HG03575 (cell line): Measurements from ENCODE around the gene JADE3.

Experiments
- ATAC-seq: cut with Tn5 transposase; IDR thresholded peaks from one replicate; pipeline ENCODE4 v1.9.1; 2021; ENCODE audit not compliant: unreplicated experiment, insufficient number of reproducible peaks, low FRiP score; ENCODE audit errors: extremely low read depth

Gene JADE3

DNA sequence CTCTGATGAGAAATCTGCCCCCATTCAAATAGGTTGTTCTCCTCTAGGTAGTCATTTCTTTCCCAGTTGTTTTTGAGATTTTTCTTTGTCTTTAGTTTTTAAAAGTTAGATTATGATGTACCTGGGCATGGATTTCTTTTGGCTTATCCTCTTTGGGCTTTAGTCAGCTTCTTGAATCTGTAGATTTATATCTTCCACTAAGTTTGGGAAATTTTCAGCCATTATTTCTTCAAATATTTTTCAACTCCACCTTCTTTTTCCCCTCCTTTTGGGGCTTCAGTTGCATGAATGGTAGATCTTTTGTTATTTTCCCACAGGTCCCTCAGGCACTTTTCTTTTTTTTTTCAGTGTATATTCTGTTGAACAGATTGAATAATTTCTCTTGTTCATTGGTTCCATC is 77.3 kb downstream of the JADE3 start:
- no peak for ATAC-seq

DNA sequence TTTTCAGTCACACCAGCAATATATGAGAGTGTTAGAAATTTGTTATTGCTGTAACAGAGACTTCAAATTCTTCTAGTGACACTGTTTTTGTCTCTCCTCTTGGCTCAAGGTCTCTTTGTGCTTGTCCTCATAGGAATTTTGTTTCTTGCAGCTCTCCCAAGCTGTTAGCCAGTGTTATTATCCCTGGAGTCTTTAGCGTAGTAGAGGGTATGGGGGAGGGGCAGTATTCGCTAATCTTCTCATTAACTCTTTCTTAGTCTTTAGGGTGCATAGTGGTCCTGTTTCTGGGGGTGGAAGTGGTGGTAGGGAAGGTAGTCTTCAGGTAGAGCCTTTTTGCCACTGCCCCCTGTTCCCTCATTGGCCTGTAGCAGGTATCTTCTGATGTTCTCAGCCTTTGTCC is 79.4 kb downstream of the JADE3 start:
- ATAC-seq: no peak

DNA sequence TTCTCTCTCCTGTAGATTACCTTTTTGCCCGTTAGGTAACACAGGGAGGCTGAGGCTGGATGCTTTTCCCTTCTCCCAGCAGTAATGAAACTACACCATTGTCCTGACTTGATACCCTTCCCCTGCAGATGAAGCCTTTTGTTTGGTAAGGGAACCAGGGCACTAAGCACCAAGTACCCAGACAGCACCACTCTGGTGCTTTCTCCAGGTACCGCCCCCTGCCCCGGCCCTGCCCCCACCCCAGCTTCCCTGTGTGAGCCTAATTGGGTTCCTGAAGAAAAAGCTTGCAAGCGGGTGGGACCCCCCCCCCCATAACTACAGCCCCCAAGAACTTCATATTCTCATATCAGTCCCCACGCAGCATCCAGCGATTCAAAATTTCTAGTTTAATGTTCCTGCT is 79.8 kb downstream of the JADE3 start:
- no peak for ATAC-seq

DNA sequence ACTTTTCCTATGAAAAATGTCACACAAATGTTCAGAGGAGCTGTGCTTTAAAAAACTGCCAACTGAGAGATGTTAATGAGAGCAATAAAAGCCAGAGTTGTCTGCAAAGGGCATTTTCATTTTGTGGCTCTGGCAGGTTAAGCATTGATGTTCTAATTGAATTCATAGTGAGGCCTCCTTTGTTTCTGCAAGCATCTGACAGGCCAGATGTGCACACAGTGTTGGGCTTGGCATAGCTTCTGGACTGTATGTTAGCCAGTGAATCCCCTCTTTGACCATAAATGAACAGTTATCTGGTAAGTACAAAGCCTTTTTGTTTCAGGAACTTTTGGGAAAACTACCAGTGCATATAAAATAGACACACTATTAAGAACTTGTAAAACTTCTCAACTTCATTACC is 81.9 kb downstream of the JADE3 start:
- ATAC-seq: no peak

DNA sequence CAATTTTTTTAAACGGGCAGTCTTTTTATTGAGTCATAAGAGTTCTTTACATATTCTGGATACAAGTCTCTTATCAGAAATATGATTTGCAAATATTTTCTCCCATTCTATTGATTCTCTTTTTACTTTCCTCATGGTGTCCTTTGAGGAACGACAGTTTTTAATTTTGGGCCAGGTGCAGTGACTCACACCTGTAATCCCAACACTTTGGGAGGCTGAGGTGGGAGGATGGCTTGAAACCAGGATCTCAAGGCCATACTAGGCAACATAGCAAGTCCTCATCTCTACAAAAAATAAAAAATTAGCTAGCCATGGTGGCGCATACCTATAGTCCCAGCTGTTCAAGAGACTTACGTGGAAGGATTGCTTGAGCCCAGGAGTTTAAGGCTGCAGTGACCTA is 99.9 kb downstream of the JADE3 start:
- ATAC-seq: no peak

DNA sequence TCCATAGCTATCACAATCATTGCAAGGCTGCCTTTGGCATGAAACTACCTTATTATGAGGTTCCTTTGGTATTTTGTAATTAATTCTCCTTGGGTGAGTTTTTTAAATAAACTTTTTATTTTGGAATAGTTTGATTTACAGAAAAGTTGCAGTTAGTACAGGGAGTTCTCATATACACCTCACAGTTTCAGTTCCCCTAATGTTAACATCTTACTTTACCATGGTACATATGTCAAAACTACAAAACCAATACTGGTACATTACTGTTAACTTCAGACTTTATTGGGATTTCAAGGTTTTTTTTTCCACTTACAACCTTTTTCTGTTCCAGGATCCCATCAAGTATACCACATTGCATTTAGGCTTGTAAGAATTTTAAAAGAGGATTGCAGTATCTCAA is 114.0 kb downstream of the JADE3 start:
- no peak for ATAC-seq

DNA sequence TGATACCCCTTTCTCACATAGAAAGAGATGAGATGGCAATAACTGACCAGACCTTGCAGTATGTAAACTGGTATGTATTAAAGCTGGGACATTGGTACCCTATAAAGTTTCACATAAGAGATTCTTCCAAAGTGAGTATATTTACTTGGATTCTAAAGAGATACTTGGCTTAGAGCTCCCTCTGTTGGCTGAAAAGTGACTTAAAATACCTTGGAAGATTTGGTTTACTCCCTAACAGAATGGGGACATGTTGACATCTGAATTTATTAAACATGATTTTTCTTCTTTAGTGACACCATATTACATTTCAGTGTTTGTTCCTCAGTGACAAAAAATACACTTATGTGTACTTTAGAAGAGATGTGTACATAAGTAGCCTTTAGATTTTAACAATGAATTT is 118.1 kb downstream of the JADE3 start:
- no peak for ATAC-seq

DNA sequence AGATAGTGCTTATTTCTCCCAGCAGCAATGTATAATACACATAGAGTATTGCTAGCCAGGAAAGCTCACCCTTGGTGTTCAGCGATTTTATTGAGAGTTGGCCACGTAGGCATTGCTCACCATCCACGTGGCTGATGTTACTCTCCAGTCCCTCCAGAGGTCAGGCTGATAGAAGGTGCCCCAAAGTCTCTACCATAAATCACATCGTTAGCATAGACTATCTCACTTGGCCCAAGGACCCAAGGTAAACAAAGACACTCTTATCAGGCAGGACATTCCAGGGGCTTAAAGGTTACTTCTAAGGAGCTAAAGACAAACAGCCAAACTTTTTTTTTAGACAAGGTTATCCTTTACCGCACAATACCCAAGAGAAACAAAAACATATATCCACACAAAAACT is 135.8 kb downstream of the JADE3 start:
- no peak for ATAC-seq

DNA sequence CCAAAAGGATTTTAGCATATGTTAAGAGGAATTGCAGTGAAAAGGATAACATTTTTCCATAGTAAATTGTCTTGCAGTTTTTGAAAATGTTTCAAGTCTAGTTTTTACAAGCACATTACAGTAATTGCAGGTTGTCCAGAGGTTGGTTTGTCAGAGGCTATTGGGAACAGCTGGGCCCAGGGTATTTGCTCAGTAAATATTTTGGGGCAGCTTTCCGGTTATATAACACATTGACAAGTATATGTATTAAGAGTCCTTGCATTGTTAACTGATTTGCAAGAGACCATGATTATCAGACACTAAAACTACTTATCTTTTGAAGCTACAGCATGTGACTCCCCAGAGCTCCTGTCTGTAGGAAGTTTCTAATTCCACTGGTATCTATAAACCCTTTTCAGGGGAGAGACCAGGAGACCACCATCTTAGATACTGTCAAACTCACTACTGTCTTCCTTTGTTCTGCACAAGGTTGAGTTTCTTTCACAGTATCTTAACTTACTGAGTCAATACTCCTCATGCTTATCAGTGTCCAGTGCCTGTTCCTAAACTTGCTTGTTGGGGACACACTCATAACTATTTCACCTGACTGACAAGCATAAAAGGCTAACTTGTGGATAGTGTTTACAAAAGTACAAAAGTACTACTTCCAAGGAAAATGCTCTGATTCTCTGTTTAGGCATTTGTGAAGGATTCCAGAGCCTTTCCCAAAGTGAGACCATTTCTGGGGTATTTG is 147.1 kb downstream of the JADE3 start:
- no peak for ATAC-seq

DNA sequence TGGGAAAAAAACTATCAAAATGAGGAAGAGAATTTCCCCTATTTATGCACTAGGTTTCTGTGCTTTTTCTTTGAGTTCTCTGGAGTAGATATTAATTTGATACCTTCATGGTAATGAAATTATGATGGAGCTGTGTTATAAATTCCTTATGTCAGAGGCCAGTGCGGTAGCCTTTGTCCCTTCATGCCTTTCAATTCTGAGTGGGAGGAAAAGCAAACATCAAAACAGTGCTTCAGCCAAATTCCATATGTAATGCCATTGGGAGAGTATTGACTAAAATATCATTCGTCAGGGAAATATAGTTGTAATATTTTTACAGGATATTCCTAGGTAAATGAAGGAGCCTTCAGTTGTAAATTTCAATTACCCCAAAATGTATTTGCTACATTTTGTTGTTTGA is 148.5 kb downstream of the JADE3 start:
- ATAC-seq: no peak

DNA sequence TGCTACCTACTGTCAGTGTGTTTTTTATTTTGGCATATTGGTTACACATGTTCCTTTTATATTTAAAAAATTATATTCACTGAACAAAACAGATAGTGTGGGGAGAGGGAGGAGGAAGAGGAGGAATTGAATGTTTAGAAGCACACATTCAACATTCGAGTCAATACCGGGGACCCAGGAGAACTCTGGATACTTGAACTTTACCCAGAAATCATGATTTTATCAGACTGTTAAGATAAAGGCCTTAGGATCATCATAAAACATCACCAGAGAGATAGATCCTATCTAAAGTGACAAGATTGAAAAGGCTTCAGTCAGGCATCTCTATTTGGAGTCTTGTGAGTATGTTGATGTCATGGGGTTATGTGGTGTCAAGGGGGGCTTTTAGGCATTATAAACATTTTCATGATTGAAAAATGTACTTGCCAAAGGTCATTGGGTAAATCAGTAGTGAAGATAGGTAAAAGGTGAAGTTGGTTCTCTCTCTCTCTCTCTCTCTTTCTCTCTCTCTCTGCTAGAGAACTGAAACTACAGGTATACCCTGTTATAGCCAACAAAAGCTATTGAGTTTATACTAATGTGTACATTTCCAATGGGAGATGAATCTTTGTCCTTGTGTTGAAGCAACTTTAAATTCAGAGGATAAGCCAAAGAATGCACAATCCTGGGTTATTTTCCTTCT is 149.2 kb downstream of the JADE3 start:
- ATAC-seq: no peak

DNA sequence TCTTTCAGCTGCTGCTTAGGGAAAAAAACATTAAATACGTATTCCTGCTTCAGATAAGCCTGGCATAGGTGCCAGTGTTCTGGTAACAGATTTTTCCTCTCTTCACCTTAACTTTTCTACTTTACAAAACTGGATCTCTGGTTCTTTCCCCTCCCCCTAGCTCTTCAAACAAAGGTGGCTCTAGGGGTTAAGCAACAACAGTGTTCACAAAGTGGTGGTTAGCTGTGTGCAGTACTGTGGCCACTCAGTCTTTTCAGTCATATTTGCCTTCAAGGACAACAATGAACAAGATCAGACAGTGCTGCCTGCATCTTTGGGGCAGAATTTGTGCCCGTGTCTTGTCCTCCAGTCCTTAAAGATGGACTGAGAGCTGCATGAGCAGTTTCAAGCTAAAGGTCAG is 151.0 kb downstream of the JADE3 start:
- ATAC-seq: no peak

DNA sequence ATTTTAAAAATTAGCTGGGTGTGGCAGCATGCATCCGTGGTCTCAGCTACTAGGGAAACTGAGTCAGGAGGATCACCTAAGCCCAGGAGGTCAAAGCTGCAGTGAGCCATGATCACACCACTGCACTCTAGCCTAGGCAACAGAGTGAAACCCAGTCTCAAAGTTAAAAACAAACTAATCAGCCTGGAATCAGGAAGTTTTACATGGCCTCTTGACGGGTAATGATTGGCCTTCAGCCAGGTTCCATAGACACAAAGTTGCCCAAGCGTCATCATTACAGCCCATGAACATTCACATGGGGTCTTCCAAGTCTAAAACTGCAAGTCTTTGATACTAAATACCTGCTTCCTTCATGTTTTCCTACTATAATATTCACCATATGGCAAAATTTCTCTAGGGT is 156.0 kb downstream of the JADE3 start:
- ATAC-seq: no peak

DNA sequence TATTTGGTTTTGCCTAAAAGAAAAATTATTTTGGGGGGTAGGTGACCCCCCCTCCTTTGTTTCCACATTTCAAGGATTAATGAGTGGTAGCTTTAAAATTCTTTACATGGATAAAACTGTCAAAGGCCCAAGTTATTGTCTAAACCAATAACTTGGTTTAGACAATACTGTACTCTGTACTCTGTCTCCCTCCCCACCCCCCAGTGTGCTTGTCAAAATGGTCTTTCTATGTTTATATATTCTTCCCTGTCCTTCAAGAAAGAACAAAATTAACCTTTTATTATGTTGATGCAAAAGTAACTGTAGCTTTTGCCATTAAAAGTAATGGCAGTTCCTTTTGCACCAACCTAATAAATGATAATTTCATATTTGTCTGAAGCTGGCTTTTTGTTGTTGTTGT is 156.5 kb downstream of the JADE3 start:
- ATAC-seq: no peak

DNA sequence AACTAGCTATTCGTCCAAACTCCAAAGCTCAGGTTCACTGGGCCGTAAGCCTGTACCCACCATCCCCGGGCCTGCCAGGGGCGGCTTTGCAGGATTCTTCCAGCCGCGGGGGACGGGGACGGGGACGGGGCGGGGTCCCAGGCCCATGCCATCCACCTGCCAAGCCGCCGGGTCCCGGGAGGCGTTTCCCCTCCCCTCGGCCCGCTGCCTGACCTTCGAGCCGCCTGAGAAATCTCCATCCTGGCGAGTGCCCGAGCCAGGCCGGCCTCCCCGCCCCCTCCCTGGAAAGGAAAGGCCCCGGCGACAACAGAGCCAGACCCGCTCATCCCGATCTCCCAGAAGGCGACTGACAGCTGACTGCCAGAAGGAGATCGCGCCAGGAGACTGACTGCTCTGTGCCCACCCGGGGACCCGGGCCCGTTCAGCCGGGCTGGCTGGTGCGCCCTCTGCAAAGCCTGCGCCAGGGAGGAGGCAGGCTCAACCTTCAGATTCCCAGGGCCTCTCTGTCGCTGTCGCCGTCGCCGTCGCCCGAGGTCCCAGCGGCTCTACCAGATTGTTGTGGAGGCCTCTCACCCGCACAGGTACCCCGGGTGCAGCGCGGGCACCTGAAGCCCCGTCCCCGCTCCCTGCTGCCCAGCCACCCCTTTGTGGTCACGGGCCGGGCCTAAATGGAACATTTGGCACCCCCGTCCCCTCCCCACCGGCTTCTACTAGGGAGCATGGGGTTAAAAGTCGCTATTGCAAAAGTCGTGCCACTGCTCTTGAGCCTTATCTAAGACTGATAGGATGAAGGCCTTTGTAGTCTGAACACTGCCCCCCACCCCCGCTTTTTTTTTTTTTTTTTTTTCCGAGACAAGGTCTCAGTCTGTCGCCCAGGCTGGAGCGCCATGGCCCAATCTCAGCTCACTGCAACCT is 166.2 kb downstream of the JADE3 start, which contains the start of gene RGN:
Gene RGN, plus strand, starts transcription at position 315 of the 915 bp plus-strand sequence. CDS start 2,702 bp downstream, outside the sequence.
- no peak for ATAC-seq

DNA sequence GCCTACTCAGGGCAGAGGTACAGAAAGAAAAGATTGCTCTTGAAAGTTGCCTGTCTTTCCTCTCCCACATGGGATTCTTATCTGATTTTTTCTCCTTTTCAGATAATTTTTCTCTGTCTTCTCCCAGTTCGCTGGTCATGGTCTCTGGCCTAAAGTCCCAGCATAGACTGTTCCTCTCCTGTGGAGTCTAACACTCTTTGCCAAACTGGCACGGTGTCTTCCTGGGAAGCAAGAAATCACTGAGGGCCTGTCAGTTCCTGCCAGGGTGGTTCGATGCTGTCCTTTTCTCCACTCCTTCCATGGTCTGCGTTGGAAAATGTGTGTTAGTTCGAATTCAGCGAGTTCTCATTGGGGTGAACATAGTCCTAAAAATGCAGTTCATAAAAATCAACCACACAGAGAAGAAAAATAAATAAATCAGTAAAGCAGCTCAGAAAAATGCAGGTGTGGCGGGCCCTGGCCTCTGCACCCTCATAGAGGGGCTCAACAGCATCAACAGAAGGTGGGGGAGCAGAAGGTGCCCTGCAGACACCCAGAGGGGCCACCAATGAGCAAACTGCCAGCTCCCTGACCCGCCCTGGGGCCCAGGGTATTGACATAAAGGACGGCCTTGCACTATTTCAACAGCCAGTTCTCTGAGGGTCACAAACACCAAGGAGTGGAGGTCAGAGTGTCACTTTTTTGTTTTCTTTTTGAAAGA is 168.1 kb downstream of the JADE3 start:
- no peak for ATAC-seq

DNA sequence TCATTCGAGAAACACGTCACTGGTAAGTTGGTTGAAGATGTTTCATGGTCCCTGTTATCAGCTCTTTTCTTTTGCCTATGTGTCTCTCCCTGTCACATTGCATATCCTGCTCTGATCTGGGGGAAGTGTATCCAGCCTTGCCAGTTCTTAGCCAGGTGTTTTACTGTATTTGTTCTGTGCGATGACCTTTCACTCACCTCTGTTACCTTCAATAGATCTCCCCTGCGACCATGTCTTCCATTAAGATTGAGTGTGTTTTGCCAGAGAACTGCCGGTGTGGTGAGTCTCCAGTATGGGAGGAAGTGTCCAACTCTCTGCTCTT is 168.7 kb downstream of the JADE3 start:
- no peak for ATAC-seq

DNA sequence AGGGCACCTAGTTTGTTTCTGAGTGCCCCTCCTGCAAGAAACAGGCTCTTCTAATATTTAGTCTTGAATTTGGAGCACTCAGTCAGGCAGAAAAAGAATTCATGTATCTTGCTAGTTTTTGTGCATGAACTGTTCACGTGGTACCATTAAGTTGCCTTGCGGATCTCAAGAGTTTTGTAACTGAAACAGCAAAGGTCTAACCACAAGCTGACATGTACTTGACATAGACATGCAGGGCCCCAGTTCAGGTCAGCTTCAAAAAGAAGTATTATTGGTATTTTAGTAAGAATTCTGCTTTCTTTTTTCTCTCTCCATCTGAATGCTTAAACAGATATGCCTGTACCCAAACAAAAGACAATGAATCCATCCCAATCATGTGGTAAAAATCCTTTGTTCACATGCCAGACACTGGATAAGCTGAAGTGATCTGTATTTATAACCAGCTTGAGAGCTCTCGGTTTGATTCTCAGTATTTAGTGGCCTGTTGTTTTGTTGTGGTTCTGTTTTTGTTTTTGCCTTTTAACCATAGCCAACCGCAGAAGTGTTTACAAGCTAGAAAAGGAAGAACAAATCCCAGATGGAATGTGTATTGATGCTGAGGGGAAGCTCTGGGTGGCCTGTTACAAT is 179.0 kb downstream of the JADE3 start:
- no peak for ATAC-seq

DNA sequence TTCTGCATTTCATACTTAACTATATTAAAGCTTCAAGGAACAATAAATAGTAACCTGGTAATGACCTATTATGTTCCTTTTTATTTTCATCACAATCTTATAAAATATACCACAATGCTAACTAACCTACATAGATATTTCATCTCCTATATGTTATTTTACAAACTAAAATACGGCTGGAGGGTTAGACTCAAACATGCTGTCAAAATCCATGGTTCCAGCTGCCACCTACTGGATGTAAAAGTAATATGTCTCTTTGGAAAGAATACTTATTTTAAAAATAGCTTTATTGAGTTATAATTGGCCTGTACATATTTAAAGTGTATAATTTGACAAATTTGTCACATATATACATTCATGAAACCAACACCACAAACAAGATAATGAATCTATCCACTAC is 181.0 kb downstream of the JADE3 start:
- ATAC-seq: no peak
